Inferior parietal cortex (tissue), 1 donor: ENCODE data around the gene LILRB5.
"Not testable (repeated sequence)": the region's sequence is repeated elsewhere in the genome, so short reads cannot be mapped to it uniquely, and the experiment has no call there.

Experiments used
- DNase-seq: peaks from one replicate; pipeline ENCODE4 v3.0.0-alpha.2; 2016; ENCODE audit errors: extremely low spot score

LILRB5 gene

DNA sequence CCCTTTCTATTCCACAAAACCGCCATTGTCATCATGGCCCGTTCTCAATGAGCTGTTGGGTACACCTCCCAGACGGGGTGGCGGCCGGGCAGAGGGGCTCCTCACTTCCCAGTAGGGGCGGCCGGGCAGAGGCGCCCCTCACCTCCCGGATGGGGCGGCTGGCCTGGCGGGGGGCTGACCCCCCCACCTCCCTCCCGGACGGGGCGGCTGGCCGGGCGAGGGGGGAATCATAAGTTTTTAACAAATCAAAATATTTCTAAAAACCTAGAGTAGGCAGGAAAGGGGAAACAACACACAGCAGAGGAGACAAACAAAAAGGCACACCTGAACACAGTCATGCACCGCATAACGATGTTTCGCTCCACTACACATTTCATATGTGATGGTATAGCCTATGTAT lies 42.3 kb downstream of the LILRB5 start:
- not testable (repeated sequence) for DNase-seq

DNA sequence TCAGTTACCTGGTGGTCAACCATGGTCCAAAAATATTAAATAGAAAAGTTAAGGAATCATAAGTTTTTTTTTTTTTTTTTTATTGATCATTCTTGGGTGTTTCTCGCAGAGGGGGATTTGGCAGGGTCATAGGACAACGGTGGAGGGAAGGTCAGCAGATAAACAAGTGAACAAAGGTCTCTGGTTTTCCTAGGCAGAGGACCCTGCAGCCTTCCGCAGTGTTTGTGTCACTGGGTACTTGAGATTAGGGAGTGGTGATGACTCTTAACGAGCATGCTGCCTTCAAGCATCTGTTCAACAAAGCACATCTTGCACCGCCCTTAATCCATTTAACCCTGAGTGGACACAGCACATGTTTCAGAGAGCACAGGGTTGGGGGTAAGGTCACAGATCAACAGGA lies 42.9 kb downstream of the LILRB5 start:
- not testable (repeated sequence) for DNase-seq

DNA sequence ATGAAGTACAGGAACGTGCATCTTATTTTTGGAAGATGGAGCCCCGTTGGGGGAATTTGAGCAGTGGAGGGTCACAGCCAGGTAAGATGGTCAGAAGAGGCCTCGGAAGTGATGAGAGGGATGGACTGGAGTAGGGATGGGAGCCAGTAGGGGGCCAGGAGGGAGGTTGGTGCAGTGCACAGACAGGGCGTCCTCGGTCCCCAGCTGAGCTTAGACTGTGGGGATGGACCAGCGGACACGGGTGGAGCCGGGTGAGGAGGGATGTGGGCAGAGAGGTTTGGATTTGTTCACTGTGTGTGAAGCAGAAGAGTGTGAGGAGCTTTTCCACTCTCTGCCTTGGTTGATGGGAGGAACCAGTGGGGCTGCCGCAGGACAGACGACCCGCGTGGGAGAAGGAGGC lies 45.8 kb downstream of the LILRB5 start:
- DNase-seq: no peak

DNA sequence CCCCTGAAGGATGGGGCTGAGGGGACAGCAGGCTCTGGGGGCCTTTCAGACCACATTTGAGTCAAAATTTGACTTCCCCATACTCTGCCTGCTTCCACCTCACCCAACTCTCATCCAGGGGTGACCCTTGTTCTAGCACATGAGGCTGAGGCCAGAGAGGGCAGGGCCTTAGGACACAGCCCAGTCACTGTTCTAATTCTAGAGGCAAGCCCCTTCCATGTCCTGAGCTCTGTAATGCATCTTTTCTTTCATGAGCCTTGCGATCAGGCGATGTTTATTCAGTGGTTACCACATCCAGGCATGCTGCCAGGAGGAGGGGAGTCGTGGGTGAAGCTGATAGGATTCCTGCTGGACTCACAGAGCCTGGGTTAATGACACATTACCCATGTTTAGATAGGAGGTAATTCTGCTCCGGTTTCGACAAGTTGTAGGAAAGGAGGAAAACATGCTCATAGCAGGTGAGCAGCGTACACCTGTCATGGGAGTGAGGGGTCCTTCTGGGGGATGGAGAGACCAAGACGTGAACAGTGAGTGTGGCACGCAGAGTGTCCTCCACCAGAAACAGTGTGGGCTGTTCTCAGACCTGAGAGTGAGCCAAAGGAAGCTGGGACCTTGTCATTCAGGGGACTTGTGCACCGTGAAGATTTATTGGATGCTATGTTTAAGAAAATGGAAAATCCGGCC lies 47.1 kb downstream of the LILRB5 start:
- DNase-seq: peak; percentile 91

DNA sequence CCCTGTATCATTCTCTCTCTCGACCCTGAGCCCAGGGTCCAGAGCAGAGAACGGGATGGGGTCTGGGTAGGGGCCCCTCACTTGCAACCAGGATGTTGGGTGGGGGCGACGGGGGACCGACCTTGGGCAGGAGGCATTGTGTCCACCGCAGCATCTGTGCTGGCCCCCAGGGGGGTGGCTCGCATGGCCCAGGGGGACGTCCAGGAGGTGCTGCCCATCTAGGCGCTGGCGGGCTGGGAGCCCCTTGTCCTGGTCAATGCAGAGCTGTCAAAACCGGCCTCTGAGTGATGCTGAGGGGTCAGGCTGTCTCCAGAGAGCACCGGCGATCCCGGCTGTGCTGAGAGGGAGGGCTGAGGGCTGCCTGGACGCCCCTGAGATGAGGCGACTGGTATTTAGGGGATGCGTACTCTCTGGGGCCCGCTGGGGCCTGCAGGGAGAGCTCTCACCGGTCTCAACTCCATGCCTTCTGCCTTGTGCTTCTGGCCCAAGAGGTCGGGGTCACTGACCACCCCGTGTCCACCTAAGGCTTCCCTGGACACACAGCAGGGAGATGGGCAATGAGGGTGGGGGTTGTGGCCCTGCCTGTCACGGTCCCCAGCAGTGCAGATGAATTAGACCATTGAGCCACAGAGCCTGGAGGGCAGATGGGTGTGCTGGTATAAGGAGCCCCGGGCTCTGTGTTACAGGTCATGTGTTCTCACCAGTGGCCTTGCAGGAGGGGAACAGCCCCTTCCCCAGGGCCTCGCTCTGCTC lies 47.8 kb downstream of the LILRB5 start:
- DNase-seq: peak; percentile 38

DNA sequence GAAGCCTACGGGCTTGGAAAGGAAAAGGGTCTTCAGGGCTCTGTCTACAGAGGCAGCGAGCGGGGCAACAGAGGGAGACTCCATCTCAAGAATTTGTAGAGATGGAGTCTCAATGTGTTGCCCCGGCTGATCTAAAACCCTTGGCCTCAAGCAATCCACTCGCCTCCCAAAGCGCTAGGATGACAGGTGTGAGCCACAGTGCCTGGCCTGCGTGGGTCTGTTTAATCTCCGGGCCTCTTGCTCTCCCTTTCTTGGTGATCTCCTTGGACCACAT lies 48.4 kb downstream of the LILRB5 start:
- no peak for DNase-seq

DNA sequence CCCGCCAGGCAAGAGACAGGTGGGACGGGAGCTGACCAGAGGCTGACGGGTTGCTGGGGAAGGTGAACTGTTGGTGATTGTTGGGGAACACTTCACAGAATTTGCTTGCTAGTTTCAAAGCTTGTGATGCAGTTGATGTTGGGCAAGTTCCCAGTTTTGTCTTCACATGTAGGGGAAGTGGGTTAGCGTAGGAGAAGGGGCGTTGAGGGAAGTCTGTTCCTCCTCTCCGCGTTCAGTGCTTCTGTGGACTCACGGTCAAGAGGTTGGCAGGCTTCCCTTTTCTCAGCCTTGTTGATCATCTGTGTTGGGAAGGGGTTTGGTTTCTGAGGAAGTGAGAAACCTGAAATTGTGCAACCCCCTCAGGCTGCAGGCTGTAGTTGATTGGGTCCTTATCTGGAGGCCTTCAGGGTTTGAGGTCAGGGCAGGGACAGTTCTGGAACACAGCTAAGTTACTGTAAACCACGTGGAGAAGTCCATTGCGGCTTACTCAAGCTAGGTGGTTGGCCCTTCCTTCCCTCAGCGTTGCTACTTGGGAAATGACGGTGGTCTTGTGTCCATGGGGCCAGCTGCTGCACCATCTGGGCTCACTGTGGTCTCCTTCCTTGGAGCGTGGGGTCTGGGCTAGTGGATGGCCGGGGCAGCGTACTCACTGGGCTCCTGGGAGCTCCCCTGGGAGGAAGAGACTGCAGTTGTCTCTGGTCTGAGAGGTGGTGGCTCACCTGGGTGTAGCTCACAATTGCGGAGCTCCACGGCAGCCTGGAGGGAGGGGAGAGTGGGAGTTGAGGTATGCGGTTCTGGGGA lies 48.9 kb downstream of the LILRB5 start:
- DNase-seq: peak; percentile 66

DNA sequence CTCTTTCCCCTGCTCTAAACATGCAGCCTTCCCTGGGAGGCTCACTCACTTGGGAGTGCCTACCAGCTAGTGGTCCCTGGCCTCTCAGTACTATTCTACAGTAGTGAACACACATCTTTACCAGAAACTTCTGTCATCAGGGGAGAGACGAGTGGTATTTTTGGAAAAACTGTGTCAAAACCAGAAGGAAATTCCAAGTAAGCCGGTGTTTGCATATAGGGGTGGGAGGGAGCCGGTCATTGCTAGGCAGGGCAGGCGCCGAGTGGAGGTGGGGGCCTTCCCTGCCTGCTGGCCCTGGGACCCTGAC lies 49.4 kb downstream of the LILRB5 start:
- no peak for DNase-seq

DNA sequence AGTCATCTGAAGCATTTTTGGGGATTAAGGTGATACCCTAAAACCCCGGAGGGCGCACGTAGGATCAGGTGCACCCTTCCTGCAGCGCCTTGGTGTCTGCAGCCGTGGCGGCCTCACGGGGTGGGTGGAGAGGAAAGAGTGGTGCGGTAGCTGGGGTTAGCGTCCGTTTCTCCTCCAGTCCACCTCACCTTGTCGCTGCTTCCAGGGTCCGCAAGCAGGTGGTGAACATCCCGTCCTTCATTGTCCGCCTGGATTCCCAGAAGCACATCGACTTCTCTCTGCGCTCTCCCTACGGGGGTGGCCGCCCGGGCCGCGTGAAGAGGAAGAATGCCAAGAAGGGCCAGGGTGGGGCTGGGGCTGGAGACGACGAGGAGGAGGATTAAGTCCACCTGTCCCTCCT lies 49.9 kb downstream of the LILRB5 start:
- not testable (repeated sequence) for DNase-seq

DNA sequence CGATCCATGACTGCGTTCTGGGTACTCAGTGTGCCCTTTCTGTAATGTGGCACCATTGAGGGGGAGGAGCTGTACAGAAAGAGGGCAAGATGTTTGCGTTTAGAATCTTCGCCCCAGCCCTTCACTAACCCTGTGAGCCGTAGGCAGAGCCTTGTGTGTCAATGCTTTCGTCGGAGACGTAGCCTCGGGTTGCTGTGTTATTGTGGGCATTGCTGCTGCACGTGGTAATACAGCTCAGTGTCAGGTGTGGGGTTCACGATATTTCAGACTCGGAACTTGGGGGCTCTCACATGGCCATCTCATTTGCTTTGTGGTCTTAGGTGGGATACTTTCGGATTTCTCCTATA lies 50.3 kb downstream of the LILRB5 start:
- no peak for DNase-seq

DNA sequence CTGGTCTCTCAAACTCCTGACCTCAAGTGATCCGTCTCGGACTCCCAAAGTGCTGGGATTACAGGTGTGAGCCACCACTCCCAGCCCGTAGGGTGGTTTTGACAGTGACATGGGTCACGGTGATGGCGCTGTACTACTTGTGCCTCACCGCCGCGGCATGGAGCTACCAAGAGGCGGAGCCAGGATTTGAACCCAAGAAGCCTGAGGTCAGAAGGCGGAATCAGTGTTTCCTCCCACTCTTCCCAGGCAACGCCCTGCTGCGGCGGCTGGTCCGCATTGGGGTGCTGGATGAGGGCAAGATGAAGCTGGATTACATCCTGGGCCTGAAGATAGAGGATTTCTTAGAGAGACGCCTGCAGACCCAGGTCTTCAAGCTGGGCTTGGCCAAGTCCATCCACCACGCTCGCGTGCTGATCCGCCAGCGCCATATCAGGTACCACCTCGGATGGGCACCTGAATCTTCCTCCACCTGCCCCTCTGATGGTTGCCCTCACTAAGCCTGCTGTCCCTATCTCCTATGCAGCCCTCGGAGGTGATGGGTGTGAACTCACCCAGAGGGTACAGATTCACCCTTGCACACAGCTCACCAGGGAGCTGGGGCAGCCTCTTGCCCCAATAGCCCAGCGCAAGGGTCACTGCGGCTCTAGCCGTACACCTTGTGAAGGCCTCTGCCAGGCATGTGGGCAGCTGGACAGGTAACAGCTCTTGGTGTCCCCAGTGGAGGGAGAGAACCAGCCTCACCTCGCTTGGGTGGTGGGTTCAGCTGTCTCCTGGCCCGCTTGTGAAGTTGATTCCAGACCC lies 50.8 kb downstream of the LILRB5 start:
- no peak for DNase-seq

DNA sequence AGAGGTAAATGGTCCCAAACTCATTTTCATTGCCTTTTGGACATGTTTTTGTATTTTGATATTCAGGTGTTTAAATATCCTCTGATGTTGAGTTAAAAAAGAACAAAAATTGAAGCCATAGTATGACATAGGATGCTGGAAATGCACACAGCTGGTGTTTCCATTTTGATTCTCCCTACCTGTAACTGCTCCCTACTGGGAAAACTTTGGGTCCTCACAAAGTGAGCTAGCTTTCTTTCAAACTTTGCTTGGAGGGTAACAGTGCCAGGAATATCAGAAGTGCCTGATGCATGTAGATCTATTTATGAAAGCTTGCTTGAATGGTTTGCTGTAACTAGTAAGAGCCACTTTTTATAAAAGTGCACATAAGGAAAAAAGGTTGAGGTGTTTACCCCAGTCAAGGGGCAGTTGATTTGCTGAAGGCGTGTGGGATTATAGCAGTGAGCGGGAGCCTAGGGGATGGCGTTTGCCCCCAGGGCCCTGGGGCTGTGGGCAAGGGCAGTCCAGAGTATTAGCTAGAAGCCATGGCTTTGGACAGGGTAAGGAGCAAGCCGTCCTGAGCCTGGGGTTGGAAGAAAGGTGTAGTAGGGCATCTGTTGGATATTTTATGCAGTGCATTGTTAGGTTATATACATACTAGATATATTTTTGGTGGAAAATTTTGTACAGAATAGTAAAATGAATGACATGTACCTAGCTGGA lies 52.2 kb downstream of the LILRB5 start:
- DNase-seq: no peak

DNA sequence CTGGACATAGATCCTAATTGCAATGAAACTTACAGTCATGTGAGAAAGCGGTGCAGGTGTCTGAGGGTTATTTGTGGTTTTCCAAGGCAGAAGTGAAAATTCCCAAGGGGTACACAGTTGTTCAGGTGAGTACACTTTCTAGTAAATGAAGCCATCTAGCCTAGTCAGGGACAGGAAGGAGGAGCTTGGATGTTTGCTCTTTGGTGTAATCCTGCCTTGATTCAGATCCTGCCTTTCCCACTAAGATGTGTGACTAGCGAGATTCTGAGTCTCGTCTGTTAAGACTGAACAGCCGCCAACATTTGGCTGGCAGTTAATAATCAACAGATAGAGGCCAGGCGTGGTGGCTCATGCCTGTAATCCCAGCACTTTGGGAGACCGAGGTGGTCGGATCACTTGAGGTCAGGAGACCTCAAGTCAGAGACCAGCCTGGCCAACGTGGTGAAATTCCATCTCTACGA lies 53.9 kb downstream of the LILRB5 start:
- DNase-seq: no peak

DNA sequence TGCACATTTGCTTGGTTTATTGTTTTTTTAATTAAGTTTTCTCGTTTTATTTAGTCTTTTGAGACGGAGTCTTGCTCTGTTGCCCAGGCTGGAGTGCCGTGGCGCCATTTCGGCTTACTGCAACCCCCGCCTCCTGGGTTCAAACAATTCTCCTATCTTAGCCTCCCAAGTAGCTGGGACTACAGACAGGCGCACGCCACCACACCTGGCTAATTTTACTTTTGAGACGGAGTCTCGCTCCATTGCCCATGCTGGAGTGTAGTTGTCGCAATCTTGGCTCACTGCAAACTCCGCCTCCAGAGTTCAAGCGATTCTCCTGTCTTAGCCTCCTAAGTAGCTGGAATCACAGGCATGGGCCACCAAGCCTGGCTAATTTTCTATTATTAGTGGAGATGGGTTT lies 55.1 kb downstream of the LILRB5 start:
- DNase-seq: no peak

DNA sequence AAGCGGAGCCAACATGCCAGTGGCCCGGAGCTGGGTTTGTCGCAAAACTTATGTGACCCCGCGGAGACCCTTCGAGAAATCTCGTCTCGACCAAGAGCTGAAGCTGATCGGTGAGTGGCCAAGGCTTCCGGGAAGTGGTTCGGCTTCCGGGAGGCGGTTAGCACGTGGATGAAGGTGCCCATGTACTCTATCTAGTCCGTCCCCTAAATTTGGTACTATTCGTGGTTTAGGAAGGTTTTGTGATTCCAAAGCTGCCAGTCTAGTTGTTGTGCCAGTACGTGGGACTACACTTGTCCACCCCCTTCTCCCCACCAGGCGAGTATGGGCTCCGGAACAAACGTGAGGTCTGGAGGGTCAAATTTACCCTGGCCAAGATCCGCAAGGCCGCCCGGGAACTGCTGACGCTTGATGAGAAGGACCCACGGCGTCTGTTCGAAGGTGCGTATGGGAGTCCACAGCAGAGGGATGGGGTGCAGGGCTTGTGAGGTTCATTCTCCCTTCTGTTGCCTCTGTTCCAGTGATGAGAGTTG lies 55.8 kb downstream of the LILRB5 start:
- DNase-seq: no peak
